CD4-positive, alpha-beta T cell (primary cell): Measurements from ENCODE around the gene APOC4. TPM values are rescaled to one million over a fixed set of nuclear protein-coding genes. Genes with fewer than 3 reads are reported as not detected.

Experiments used
- ATAC-seq: fragments of 200-7000 bp; cut with Tn5 transposase; one replicate; pipeline ENCODE4 v1.10.0; 2022; ENCODE audit warnings: mild to moderate bottlenecking; ENCODE audit not compliant: poor library complexity
- CTCF ChIA-PET: fragments of 350-600 bp; sonication (Branson Sonifier 250); formaldehyde crosslinking; loops from one replicate; lab custom pipeline; 2021; ENCODE audit warnings: antibody characterized with exemption, inconsistent platforms; lab: Charles Lee
- POLR2A ChIA-PET: fragments of 350-600 bp; sonication (Branson Sonifier 250); formaldehyde crosslinking; loops from one replicate; lab custom pipeline; 2021; ENCODE audit warnings: antibody characterized with exemption, inconsistent platforms; lab: Charles Lee
- DNase-seq, 14 experiments: peaks; one replicate each; pipeline ENCODE4 v3.0.0-alpha.2; 2013 to 2020; ENCODE audit warnings: mixed read lengths in 2 of 14
- H3K27ac ChIP-seq, 2 donors: one replicate each; pipeline versions ENCODE4 v1.5.1 to v1.7.0; 2013; ENCODE audit warnings: low read length in 2 of 2, low read depth in 1 of 2, mild to moderate bottlenecking in 1 of 2
- H3K27me3 ChIP-seq, 2 experiments: 1 replicate in 1 of 2; 2 replicates in 1 of 2; pipeline versions ENCODE4 v1.6.1 to v1.7.0; 2013; ENCODE audit warnings: low read length in 2 of 2, control low read depth in 1 of 2, mild to moderate bottlenecking in 1 of 2, moderate library complexity in 1 of 2; ENCODE audit not compliant: insufficient read depth in 2 of 2, control insufficient read depth in 1 of 2
- H3K36me3 ChIP-seq: one replicate; pipeline ENCODE4 v1.6.1; 2013; ENCODE audit warnings: low read length, control low read depth; ENCODE audit not compliant: insufficient read depth
- H3K4me1 ChIP-seq: one replicate; pipeline ENCODE4 v1.6.1; 2013; ENCODE audit warnings: low read length, control low read depth; ENCODE audit not compliant: insufficient read depth
- H3K4me3 ChIP-seq: one replicate; pipeline ENCODE4 v1.5.1; 2013; ENCODE audit warnings: mild to moderate bottlenecking, low read length, moderate library complexity
- H3K9me3 ChIP-seq, 2 experiments: 1 replicate in 1 of 2; 2 replicates in 1 of 2; pipeline versions ENCODE4 v1.6.1 to v1.7.0; 2013; ENCODE audit warnings: low read length in 2 of 2, mild to moderate bottlenecking in 2 of 2, control low read depth in 1 of 2, moderate library complexity in 1 of 2; ENCODE audit not compliant: control insufficient read depth in 1 of 2, insufficient read depth in 1 of 2
- H3K27ac Mint-ChIP-seq: one replicate; pipeline ENCODE4 v1.8.0; 2020; ENCODE audit warnings: mixed read lengths
- H3K27me3 Mint-ChIP-seq: one replicate; pipeline ENCODE4 v1.8.0; 2021; ENCODE audit warnings: mixed read lengths
- H3K36me3 Mint-ChIP-seq: one replicate; pipeline ENCODE4 v1.8.0; 2021; ENCODE audit warnings: low read depth, mixed read lengths
- H3K4me1 Mint-ChIP-seq: one replicate; pipeline ENCODE4 v1.8.0; 2021; ENCODE audit warnings: low read depth, mixed read lengths
- H3K4me3 Mint-ChIP-seq: one replicate; pipeline ENCODE4 v1.8.0; 2020; ENCODE audit warnings: mild to moderate bottlenecking, mixed read lengths
- H3K9me3 Mint-ChIP-seq: one replicate; pipeline ENCODE4 v1.8.0; 2020; ENCODE audit warnings: mixed read lengths
- intact Hi-C, 2 experiments: fragments of 100-400 bp; cut with DNase I in 1 of 2; cut with micrococcal nuclease in 1 of 2; formaldehyde crosslinking; loops; one replicate each; pipeline versions ENCODE4 v1.15.1 to v1.9.0; 2023 to 2025; cut with DNase I, micrococcal nuclease
- total RNA-seq, 174 experiments: library from RNA in 2 of 174; stranded (reverse) in 2 of 174; gene quantifications; one replicate each; pipeline ENCODE4 v1.2.3 and lab custom pipeline; 2021 to 2026
- TF ChIP-seq, protein P1 (sequence below): fragments of 200-600 bp; IDR thresholded peaks from one replicate; pipeline ENCODE4 v1.8.0; 2022; ENCODE audit warnings: antibody characterized with exemption, mild to moderate bottlenecking

The APOC4 gene
- total RNA-seq, 2 experiments from 2014 or later = not detected

DNA sequence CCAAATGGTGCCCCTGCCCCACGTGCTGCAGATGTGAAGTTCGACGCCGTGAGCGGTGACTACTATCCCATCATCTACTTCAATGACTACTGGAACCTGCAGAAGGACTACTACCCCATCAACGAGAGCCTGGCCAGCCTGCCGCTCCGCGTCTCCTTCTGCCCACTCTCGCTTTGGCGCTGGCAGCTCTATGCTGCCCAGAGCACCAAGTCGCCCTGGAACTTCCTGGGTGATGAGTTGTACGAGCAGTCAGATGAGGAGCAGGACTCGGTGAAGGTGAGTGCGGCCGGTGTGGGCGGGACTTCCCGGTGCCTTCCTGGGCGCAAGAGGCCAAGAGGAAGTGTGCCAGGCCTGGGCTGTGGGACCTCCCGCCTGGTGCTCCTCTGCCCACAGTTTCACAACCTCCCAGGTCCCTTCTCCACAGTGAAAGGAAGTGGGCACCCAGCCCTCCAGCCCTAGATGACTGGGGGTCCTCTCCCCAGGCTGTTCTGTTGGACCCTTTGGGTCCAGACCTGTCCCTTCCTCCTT lies 45.2 kb downstream of the APOC4 start:
- no peak for DNase-seq
- no peaks in the 10 kb centered on the region for H3K9me3 ChIP-seq
- no peaks in the 10 kb centered on the region for H3K27me3 ChIP-seq
- no peak overlapping the region for H3K27ac ChIP-seq
- H3K36me3 Mint-ChIP-seq = peaks cover 69% of the 10 kb centered on the region
- H3K4me3 Mint-ChIP-seq = no peak overlapping the region
- TF ChIP-seq, protein P1, sequence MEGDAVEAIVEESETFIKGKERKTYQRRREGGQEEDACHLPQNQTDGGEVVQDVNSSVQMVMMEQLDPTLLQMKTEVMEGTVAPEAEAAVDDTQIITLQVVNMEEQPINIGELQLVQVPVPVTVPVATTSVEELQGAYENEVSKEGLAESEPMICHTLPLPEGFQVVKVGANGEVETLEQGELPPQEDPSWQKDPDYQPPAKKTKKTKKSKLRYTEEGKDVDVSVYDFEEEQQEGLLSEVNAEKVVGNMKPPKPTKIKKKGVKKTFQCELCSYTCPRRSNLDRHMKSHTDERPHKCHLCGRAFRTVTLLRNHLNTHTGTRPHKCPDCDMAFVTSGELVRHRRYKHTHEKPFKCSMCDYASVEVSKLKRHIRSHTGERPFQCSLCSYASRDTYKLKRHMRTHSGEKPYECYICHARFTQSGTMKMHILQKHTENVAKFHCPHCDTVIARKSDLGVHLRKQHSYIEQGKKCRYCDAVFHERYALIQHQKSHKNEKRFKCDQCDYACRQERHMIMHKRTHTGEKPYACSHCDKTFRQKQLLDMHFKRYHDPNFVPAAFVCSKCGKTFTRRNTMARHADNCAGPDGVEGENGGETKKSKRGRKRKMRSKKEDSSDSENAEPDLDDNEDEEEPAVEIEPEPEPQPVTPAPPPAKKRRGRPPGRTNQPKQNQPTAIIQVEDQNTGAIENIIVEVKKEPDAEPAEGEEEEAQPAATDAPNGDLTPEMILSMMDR = no peak
- no peaks in the 10 kb centered on the region for H3K27me3 Mint-ChIP-seq
- H3K4me3 ChIP-seq = no peak overlapping the region
- POLR2A ChIA-PET = no interaction called here
- H3K9me3 Mint-ChIP-seq = no peaks in the 10 kb centered on the region
- no peak for ATAC-seq
- no peak overlapping the region for H3K27ac Mint-ChIP-seq
- H3K4me1 ChIP-seq = no peaks in the 10 kb centered on the region
- no peaks in the 10 kb centered on the region for H3K4me1 Mint-ChIP-seq
- CTCF ChIA-PET = interaction anchor here (1.3 to 5.2 kb wide), 2 partner anchors 72 to 73 kb away, joined by 5 to 34 read pairs; no protein-coding TSS in a partner anchor
- intact Hi-C loops = no loop called here
- peaks cover 73% of the 10 kb centered on the region for H3K36me3 ChIP-seq

- H3K4me3 Mint-ChIP-seq = no peak overlapping the region
- Histone ChIP-seq H3K27ac (no peak overlapping the region), H3K27me3 (no peaks in the 10 kb centered on the region), H3K4me3 (no peak overlapping the region), H3K4me1 (no peaks in the 10 kb centered on the region), H3K36me3 (peaks cover 72% of the 10 kb centered on the region), H3K9me3 (no peaks in the 10 kb centered on the region)
- H3K27me3 Mint-ChIP-seq = no peaks in the 10 kb centered on the region
- intact Hi-C loops = no loop called here
- ATAC-seq (no peak), DNase-seq (no peak)
- ChIA-PET POLR2A (interaction anchor here (1.7 kb wide), 1 partner anchor 13 kb away, joined by 10 read pairs; the partner anchor contains the start of gene RELB), CTCF (interaction anchor here (0.8 to 5.2 kb wide), 3 partner anchors 11 to 72 kb away, joined by 3 to 34 read pairs (median 3); no protein-coding TSS in a partner anchor)
- H3K27ac Mint-ChIP-seq = no peak overlapping the region
- H3K9me3 Mint-ChIP-seq = no peaks in the 10 kb centered on the region
- no peaks in the 10 kb centered on the region for H3K4me1 Mint-ChIP-seq
- H3K36me3 Mint-ChIP-seq = peaks cover 63% of the 10 kb centered on the region
- TF ChIP-seq, protein P1 = no peak
Measured at GRCh38 chr19:44988273-44988672, 46.2 kb downstream of the APOC4 start.

GRCh38 chr19:44988896-44989556 lies 47.0 kb downstream of the APOC4 start:
- H3K27ac ChIP-seq = no peak overlapping the region
- no peaks in the 10 kb centered on the region for H3K27me3 ChIP-seq
- H3K9me3 ChIP-seq = no peaks in the 10 kb centered on the region
- H3K27ac Mint-ChIP-seq = no peak overlapping the region
- H3K4me3 Mint-ChIP-seq = no peak overlapping the region
- DNase-seq = peak; percentile 46 to 83 (median 63)
- H3K4me3 ChIP-seq = no peak overlapping the region
- POLR2A ChIA-PET = interaction anchor here (1.7 kb wide), 1 partner anchor 13 kb away, joined by 10 read pairs; the partner anchor contains the start of gene RELB
- intact Hi-C loops = loop anchor here in 1 of 2 experiments (1.0 kb wide), 1 partner anchor 70 kb away; no protein-coding TSS in a partner anchor
- H3K36me3 Mint-ChIP-seq = peaks cover 67% of the 10 kb centered on the region
- no peaks in the 10 kb centered on the region for H3K9me3 Mint-ChIP-seq
- no peaks in the 10 kb centered on the region for H3K27me3 Mint-ChIP-seq
- no peaks in the 10 kb centered on the region for H3K4me1 ChIP-seq
- H3K36me3 ChIP-seq = peaks cover 75% of the 10 kb centered on the region
- TF ChIP-seq, protein P1 = peak; percentile 48
- CTCF ChIA-PET = interaction anchor here (0.6 to 5.2 kb wide), 6 partner anchors 10 to 74 kb away, joined by 3 to 34 read pairs (median 4); no protein-coding TSS in a partner anchor
- ATAC-seq = peak; percentile 90
- no peaks in the 10 kb centered on the region for H3K4me1 Mint-ChIP-seq
